ENCODE data around the gene OR2A1. TPM values are rescaled to one million over a fixed set of nuclear protein-coding genes. Genes with fewer than 3 reads are reported as not detected.
"Not testable (repeated sequence)": the region's sequence is repeated elsewhere in the genome, so short reads cannot be mapped to it uniquely, and the experiment has no call there.

OR2A1 gene
- total RNA-seq (2014; rRNA removed; shearing (Covaris generic)), result not detected in 2 replicates

DNA sequence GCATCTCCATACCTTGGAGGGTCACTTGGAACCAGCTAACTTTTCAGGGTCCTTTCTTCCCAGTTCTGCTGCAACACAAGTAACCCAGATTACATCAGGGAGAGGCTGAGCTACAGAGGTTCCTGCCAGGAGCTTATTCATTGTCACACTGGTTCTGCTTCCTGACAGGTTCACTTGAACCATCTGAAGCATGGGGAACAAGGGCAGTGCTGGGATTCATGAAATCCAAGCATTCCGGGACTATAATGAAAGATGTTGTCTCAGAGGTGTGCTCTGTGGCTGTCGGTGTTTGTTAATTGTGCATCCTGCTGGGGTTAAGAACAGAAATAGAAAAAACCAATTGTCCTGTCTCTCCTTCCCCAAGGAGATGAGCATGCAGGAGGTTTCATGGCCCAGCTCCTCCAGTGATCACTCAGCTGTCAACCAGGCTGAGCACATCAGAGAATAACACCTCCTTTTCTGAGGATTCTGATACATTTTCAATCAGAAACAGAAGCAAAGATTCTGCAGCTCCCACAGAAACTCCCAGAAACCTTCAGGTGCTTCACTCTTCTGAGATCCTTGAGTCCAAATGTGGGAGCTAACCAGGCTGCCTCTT, at the start of gene OR2A1:
OR2A1 (plus strand) TSS at position 548 of the 598 bp plus-strand sequence. CDS start 5,706 bp downstream, outside the sequence.
- DNase-seq (ENCODE audit: low spot score), result not testable (repeated sequence)

- DNase-seq (ENCODE audit: low spot score), result not testable (repeated sequence)
These were observed 47.5 kb upstream of the OR2A1 start, which contains the start of gene OR2A7 for GRCh38 chr7:144264692-144265091. TSS of gene OR2A7 (minus strand) at chr7:144264792. CDS start at chr7:144259628, 5,164 bp downstream.

DNA sequence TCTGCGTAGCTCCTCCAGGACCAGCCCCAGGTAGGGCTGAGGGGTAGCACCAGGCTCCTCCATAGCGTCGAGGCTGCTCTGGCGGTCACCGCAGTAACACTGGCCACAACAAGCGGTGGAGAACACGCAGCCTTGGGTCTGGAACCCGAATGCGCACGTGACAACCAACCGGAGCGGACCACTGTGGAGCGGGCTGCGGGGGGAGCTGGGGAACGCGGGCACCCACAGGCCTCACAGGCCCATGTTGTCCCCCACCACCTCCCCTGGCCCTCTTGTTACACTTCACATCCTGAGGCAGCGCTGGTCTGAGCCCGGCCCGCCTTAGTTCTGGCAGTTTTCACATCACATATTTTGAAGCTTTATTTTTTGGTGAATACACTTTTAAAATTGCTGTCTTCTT, 43.0 kb upstream of the OR2A1 start, which contains the start of gene CTAGE8:
CTAGE8 (minus strand) TSS at position 101 of the 400 bp plus-strand sequence; CDS start at position 63, 38 bp downstream.
- DNase-seq (ENCODE audit: low spot score), result not testable (repeated sequence)

GRCh38 chr7:144275281-144275680, 36.9 kb upstream of the OR2A1 start:
- DNase-seq (ENCODE audit: low spot score), result not testable (repeated sequence)

DNA sequence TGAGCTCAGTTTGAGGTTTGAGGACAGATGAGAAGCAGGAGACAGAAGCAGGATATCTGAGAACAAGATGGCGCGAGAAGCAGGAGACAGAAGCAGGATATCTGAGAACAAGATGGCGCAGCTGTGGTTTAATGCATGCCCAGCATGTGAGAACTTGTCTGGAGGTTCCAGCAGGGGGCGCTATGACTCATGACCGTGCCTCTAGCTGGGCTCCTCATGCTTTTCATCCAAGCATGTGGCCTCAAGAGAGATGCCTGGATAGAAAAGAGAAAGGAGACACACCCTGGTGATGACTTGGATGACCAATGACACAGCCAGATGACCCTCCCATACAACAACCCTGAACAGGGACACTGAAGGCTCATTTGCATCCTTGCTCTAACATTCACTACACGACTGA, 32.2 kb upstream of the OR2A1 start:
- not testable (repeated sequence) for DNase-seq (ENCODE audit: low spot score)

DNA sequence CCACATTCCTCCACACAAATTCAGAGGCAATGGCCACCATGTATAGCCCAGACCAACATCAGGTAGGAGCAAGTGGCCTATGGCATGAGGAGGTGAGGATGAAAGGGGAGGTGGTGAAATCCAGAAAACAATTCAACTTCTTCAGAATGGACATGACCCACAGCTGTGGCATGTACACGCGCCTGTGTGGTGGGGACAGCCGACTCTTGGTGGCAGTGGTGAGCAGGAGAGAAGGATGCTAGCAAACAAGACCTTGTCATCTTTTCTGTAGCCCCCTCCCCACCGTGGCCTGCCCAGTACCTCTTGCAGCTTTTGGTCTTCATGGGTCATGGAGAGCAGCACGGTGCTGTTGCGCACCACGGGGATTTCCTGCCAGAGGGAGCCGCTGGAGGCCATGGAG, 30.2 kb upstream of the OR2A1 start:
- not testable (repeated sequence) for DNase-seq (ENCODE audit: low spot score)

GRCh38 chr7:144282490-144282889, 29.7 kb upstream of the OR2A1 start:
- not testable (repeated sequence) for DNase-seq (ENCODE audit: low spot score)

GRCh38 chr7:144283716-144284115, 28.5 kb upstream of the OR2A1 start:
- DNase-seq (ENCODE audit: low spot score), result not testable (repeated sequence)

- not testable (repeated sequence) for DNase-seq (ENCODE audit: low spot score)
These were observed 24.9 kb upstream of the OR2A1 start for GRCh38 chr7:144287171-144287784.

DNA sequence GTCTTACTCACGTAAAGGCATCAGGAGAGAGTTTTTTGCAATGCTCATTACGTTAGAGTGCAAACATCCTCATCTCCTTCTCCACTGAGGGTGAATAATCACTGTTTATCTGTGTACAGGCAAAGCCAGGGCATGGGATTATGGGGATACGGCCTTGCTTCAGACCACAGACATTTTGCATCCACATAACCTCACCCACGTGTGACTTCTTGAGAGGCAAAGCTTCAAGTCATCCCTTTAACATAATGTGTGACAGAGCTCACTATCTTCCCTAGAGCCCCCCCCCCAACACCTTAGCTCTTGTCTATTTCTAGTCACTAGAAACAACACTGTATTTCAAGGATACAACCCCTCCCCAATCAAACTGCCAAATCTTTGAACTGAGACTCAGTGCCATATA, 20.6 kb upstream of the OR2A1 start:
- DNase-seq (ENCODE audit: low spot score), result not testable (repeated sequence)

DNA sequence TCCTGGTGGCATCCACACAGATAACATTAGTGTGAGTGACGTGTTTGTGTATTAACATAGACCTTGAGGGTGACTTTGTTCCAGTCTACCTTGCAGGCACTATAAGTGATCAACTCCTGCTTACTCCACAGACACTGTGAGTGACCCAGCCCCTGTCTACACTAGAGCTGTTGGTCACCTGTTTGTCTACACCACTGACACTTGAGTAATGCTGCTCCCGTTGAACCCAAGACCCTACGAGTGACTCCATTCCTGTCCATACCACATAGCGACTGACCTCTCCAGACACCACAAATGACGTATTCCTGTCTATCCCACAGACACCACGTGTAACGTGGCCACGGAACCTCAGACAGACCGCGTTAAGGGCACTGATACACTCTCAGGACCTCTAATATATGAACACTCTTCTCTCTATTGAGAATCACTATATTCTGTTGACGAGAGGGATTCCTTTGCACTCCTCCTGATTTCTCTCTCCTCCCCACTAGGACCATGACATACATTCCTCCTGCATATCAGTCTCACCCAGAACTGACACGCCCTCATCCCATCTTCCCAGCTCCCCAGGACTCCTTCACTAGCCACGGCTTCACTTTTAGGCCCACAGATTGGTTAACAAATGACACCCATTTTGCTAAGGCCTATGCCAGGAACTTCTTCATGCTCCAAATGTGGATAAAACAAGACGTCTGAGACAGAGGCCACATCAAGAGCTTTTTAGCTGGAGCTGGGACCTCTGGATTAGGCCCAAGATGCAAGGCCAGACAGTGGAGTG, 19.6 kb upstream of the OR2A1 start:
- DNase-seq (ENCODE audit: low spot score), result not testable (repeated sequence)

DNA sequence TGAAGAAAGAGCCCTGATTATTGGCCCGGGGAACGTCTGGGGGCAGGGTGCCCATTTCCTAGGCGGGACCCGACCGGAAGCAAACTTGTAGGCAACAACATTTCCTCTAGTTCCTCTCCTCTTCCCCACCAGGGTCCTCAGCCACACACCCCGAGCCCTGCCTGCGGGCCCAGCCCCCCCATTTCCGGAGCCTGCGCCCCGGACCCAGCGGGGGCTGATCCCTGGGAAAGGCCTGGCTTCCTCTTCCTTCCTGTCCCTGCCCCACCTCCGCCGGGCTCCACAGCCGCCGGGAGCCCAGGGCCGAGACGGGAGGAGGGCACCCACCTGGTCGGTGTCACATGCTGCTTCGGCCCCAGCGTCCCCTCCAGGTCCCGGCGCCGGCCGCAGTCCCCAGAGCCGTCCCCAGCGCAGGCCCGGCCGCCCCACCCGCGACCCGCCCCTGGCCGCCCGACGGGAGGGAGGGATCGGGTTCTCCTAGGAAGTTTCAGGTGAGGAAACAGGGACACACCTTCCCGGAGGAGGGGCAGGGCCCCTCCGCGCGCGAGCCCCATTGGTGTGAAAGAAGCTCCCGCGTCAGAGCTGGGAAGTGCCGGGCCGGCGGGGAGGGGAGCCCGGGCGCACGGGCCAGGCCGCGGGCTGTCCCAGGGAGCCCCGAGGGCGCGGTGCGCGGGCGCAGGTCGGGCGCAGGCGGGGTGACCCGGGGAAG, 18.3 kb upstream of the OR2A1 start:
- not testable (repeated sequence) for DNase-seq (ENCODE audit: low spot score)

DNA sequence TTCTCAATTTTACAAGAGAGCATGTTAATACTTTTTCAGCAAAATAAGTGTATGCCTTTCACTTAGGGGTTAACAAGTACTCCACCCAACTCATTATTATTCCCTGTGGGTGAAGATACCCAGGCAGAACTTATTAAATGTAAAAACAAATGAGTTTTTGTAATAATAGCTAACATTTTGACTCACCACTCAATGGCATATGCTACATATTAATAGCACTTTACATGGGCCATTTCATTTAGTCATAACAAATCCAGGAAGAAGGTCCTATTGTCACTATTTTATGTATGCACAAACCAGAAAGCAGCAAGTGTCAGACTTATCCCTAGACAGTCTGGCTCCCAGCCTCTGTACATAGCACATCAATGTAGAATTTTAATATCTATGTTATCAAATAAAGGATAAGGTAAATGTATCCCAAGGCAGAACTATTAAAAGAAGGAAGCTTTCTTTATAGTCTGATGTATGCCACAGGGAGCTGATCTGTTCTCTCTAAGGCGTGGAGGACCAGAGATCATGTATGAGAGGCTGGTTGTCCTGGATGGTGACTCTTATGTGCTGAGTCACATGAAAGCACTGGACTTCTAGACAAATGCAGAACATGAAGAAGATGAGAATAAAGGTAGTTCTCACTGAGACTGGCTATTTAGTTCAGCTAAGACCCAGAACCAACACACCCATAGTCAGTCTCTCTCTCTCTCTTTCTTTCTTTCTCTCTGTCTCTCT, 9.5 kb upstream of the OR2A1 start:
- peak; percentile 0 for DNase-seq (ENCODE audit: low spot score)

DNA sequence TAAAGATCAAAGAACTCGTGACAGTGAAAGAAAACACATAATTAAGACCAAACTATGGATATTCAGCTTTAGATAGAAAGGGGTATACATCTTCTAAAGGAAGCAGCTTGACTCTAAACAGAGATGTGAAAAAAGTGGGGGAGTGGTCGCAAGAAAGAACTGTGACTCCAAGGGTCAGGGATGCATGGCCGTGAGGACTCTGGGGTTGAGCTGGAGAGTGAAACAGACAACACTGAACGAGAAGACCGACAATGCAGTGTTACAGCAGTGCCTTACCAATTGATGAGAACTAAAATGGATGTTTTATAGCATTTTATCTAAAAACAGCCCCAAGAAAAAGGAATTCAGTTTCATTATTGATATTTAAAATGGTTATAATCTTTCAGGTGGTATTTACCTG, 8.6 kb upstream of the OR2A1 start:
- not testable (repeated sequence) for DNase-seq (ENCODE audit: low spot score)

- DNase-seq (ENCODE audit: low spot score), result not testable (repeated sequence)
These were observed 7.1 kb upstream of the OR2A1 start for GRCh38 chr7:144305156-144305555.

DNA sequence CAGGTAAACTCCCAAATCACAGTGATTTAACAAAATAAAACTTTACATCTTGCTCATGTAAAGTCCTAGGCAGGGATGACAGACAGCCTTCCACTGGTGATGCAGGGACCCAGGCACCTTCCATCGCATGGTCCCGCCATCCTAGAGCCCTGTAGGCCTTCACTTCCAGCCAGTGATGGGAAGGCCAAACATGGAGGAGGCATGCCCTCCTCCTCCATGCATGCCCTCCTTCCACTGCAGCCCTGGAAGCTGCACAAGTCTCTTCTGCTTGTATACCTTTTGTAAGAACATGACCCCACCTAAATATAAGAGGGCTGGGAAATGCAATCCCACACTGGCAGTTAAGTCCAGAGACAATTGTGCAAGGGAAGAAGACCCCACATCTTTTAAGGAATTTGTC, 2.5 kb upstream of the OR2A1 start:
- DNase-seq (ENCODE audit: low spot score), result not testable (repeated sequence)

DNA sequence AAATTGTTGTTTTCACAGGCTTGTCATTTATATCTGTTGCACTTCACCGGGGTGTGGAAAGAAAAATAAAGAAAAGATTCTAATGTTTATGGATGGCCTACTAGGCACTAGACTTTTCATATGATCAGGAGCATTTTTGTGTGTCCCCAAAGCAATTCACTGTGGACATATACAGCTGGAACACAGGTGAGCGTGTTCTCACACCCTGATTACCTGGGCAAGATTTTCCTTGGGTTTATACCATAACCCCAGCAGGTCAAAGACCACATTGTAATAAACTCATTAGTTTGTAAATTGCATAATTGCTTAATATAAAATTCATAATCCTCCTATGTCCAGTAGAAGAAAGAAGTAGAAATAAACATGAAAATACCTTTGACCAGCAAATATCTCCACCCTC, 1.0 kb upstream of the OR2A1 start:
- not testable (repeated sequence) for DNase-seq (ENCODE audit: low spot score)

- not testable (repeated sequence) for DNase-seq (ENCODE audit: low spot score)
These were observed 5.3 kb downstream of the OR2A1 start for GRCh38 chr7:144317537-144317936.

DNA sequence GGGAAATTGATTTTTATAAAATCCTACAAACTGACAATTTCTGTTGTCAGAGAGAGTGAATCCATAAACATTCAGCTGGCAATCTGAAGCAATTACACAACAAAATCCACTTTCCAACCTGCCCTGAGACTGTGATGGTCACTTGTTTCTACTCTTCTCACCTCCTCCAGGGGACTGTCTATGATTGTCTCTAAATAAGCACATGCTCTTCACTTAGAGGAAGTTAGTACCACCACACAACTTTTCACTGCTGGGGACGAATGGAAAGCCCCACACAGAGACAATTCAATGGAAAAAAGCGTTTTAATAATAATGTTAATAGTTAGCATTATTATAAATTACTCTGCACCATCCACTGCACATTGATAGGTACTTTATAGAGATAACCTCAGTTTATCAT, 7.3 kb downstream of the OR2A1 start:
- DNase-seq (ENCODE audit: low spot score), result not testable (repeated sequence)

GRCh38 chr7:144321677-144322206, 9.5 kb downstream of the OR2A1 start:
- DNase-seq (ENCODE audit: low spot score), result not testable (repeated sequence)
